Measurements from ENCODE around the gene ARFGAP2. TPM values are rescaled to one million over a fixed set of nuclear protein-coding genes. Genes with fewer than 3 reads are reported as not detected.

The ARFGAP2 gene
- total RNA-seq (2022), result 78.0 and 81.4 TPM in 2 replicates
- percentile 86 among the genes with signal in this experiment for Bru-seq, nascent RNA
- BruChase-seq, experiment 1, labeled RNA remaining after a 6-hour chase, result percentile 91 among the genes with signal in this experiment
- percentile 93 among the genes with signal in this experiment for BruChase-seq, experiment 2, labeled RNA remaining after a 2-hour chase
- long read RNA-seq, transcript ARFGAP2-205 (16 exons, 2,976 nt), result major isoform, 136 of 276 reads
- long read RNA-seq, partial matches to known transcripts, result 20 of 276 reads
- long read RNA-seq, other reads (novel, unspliced or antisense), result 115 of 276 reads

DNA sequence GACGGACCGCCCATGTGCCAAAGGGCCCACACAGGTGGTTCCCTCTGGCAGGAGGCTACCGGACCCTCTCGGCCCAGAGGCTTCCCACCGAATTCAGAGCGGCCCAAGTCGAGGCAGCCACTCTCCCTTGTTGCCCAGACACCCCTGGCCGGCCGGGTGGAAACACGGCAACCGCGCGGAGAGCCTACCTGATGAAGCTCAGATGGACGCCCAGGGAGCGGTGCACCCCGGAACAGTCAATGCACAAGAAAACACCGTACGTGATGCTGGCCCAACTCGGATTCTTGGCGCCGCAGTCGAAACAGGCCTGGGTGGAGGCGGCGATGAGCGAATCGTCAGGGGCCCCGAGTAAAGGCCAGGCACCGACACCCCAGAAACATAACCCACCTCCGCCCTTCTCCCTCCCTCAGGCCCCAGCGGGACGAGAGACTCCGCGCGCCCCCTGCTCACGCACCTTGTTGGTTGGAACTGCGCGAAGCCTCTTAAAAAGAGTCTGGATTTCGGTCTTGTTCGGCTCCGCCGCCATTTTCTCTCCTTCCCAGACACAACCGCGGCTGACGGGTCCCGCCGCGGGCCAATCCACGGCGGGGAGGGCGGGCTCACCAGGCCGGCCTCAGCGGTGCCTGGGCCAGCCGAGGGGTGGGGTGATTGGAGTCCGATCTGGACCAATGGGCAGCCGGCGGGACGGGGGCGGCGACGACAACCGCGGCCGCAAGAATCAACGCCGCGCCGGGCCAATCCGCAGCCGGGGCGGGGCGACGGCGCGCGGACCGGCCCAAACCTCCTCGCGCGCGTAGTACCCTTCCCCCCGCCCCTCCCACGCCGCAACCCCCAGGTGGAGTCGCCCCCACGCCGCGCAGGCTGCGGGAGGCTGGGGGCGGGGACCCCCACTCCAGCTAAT is at the start of gene ARFGAP2:
Gene ARFGAP2, minus strand, starts transcription at position 552 of the 901 bp plus-strand sequence. Its CDS starts 26 bp downstream, at position 526.
- intact Hi-C loops (cut with micrococcal nuclease), result loop anchor here (1.0 to 5.0 kb wide), 4 partner anchors 40 to 231 kb away; partner anchors contain the start of genes ACP2 and SLC39A13
- peak within 1 kb of the TSS; percentile 93 for H3K4me3 Mint-ChIP-seq (ENCODE audit: unreplicated experiment)
- BruUV-seq (replicated peaks), result TSS peak; percentile 57
- no peaks in the 10 kb centered on the region for H3K27me3 Mint-ChIP-seq (ENCODE audit: insufficient read depth, unreplicated experiment)
- H3K27ac Mint-ChIP-seq (ENCODE audit: low read depth, unreplicated experiment), result peak within 1 kb of the TSS; percentile 99
- H3K36me3 Mint-ChIP-seq (ENCODE audit: insufficient read depth, unreplicated experiment), result peaks cover 56% of the 10 kb centered on the region
- ChIA-PET POLR2A (interaction anchor here (0.6 to 5.7 kb wide), 12 partner anchors 8 to 350 kb away, joined by 3 to 72 read pairs (median 4); partner anchors contain the start of genes ACP2 and DDB2), CTCF (interaction anchor here (0.6 to 5.3 kb wide), 9 partner anchors 12 to 221 kb away, joined by 3 to 55 read pairs (median 5); partner anchors contain the start of genes ACP2, DDB2 and PACSIN3)
- no peaks in the 10 kb centered on the region for H3K9me3 Mint-ChIP-seq (ENCODE audit: unreplicated experiment)
- peaks cover 17% of the 10 kb centered on the region for H3K4me1 Mint-ChIP-seq (ENCODE audit: insufficient read depth, unreplicated experiment)
- peak; percentile 95 for DNase-seq (ENCODE audit: unreplicated experiment)
- no peak for TF ChIP-seq CTCF (IDR thresholded peaks at IDR 0.05; ENCODE audit: unreplicated experiment)

DNA sequence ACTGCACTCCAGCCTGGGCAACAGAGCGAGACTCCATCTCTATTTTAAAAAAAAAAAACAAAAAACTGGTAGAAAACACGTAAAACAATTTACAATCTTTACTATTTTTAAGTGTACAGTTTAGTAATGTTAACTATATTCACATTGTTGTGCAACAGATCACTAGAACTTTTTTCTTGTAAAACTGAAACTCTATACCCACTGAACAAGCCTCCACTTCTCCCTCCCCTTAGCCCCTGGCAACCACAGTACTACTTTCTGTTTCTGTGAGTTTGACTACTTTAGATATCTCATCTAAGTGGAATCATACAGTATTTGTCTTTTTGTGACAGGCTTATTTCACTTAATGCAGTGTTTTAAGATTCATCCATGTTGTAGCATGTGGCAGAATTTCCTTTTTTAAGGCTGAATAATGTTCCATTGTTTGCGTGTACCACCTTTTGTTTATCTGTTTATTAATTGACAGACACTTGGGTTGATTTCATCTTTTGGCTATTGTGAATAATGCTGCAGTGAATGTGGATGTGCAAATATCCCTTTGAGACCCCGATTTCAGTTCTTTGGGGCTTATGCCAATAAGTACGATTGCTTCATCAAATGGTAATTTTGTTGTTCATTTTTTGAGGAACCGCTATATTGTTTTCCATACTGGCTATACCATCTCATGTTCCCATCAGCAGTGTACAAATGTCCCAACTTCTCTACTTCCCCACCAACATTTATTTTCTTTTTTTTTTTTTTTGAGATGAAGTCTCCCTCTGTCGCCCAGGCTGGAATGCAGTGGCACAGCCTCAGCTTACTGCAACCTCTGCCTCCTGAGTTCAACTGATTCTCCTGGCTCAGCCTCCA is 49.1 kb upstream of the ARFGAP2 start:
- ChIA-PET POLR2A (no interaction called here), CTCF (interaction anchor here (0.7 kb wide), 1 partner anchor 41 kb away, joined by 4 read pairs; no protein-coding TSS in a partner anchor)
- intact Hi-C loops (cut with micrococcal nuclease), result no loop called here
- Mint-ChIP-seq H3K27ac (ENCODE audit: low read depth, unreplicated experiment) (no peak overlapping the region), H3K27me3 (ENCODE audit: insufficient read depth, unreplicated experiment) (no peaks in the 10 kb centered on the region), H3K36me3 (ENCODE audit: insufficient read depth, unreplicated experiment) (peaks cover 97% of the 10 kb centered on the region), H3K9me3 (ENCODE audit: unreplicated experiment) (no peaks in the 10 kb centered on the region), H3K4me1 (ENCODE audit: insufficient read depth, unreplicated experiment) (peaks cover 5% of the 10 kb centered on the region), H3K4me3 (ENCODE audit: unreplicated experiment) (no peak overlapping the region)
- DNase-seq (ENCODE audit: unreplicated experiment), result no peak
- BruUV-seq (replicated peaks), result no TSS peak
- TF ChIP-seq CTCF (IDR thresholded peaks at IDR 0.05; ENCODE audit: unreplicated experiment), result no peak

GRCh38 chr11:47222696-47223095 is 46.0 kb upstream of the ARFGAP2 start:
- Mint-ChIP-seq H3K9me3 (ENCODE audit: unreplicated experiment) (no peaks in the 10 kb centered on the region), H3K36me3 (ENCODE audit: insufficient read depth, unreplicated experiment) (peaks cover 97% of the 10 kb centered on the region), H3K27me3 (ENCODE audit: insufficient read depth, unreplicated experiment) (no peaks in the 10 kb centered on the region), H3K4me3 (ENCODE audit: unreplicated experiment) (no peak overlapping the region), H3K4me1 (ENCODE audit: insufficient read depth, unreplicated experiment) (peaks cover 20% of the 10 kb centered on the region), H3K27ac (ENCODE audit: low read depth, unreplicated experiment) (no peak overlapping the region)
- intact Hi-C loops (cut with micrococcal nuclease), result no loop called here
- ChIA-PET POLR2A (interaction anchor here (0.6 to 1.3 kb wide), 4 partner anchors 8 to 215 kb away, joined by 3 to 5 read pairs (median 4); no protein-coding TSS in a partner anchor), CTCF (interaction anchor here (4.6 kb wide), 1 partner anchor 44 kb away, joined by 34 read pairs; the partner anchor contains the start of gene ARFGAP2)
- BruUV-seq (replicated peaks), result no TSS peak
- no peak for TF ChIP-seq CTCF (IDR thresholded peaks at IDR 0.05; ENCODE audit: unreplicated experiment)
- no peak for DNase-seq (ENCODE audit: unreplicated experiment)

Data from MCF 10A (cell line).